G401 (cell line): ENCODE data around the gene RNF182. TPM values are rescaled to one million over a fixed set of nuclear protein-coding genes. Genes with fewer than 3 reads are reported as not detected.

Experiments
- DNase-seq: peaks from one replicate; pipeline ENCODE4 v3.0.0-alpha.2; 2015; ENCODE audit warnings: low spot score
- in situ Hi-C: cut with HindIII; loops from 2 replicates; pipeline ENCODE4 v1.10.0; 2016; ENCODE audit warnings: low sequenced_read_pairs, mixed read lengths
- total RNA-seq: library from RNA; depleted of rRNA; stranded (reverse); fragments of >200 nt; shearing (Covaris generic); gene quantifications from 2 replicates; pipeline ENCODE4 v1.2.3, GENCODE V29; 2014

Gene RNF182
- total RNA-seq, 1 experiment from 2014 or later, result 1.9 TPM

DNA sequence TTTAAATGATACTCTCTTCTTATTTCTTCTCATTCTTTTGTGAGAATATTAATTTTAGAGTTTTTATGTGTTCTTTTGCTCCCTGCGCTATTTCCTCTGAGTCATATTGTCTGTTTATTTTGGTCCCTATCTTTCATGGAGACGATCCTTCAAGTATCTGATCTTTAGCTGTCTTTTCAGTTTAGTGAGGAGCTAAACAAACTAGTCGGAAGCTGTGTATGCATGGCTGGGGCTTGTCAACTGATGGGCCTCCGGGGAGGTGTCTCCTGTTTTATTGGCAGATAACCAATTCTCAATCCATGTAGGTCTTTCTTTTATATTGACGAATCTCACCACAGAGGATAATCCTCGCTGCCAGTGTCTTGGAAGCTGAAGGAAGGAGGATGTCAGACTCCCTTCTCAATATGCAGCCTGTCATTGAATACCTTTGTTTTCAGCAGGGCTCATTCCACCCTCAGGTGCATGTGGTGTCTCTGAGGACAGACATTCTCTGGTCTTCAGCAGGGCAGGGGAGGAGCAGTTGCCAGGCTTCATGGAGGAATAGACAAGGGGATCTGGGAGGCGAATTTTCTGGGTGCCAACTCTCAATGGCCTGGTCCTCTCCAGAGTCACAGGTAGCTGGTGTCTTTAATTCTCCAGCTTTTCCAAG lies 64.9 kb downstream of the RNF182 start:
- in situ Hi-C loops, result no loop called here
- DNase-seq, result no peak

DNA sequence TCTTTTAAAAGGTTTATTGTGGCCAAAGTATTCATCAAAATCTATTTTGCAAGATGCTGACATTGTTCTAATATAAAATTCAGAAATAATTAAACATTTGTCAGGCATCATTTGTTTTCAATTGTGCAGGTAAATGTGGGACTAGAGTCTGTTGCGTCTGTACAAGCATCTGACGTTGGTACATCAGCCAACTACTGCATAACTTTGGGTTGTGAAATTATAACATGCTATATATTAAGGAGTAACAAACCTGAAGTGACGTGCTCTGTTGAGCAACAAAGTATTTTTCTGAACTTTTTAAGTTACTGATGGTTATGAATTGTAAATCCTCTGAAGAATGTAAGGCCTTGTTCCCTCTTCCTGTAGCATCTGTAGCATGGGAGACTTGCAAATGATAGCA lies 66.0 kb downstream of the RNF182 start:
- DNase-seq, result no peak
- in situ Hi-C loops, result no loop called here

DNA sequence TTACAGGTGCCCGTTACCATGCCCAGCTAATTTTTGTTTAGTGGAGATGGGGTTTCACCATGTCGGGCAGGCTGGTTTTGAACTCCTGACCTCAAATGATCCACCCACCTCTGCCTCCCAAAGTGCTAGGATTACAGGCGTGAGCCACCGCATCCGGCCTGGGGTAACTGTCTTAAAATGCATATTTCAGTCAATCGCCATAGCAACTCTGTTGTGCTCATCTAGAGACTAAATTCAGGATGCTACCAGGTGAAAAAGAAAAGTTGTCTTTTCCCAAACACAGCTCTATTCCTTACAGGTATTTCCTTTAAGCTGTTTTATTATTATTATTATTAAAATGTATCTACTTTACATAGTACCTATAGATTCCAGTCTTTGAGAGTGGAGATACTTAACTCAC lies 66.6 kb downstream of the RNF182 start:
- in situ Hi-C loops, result no loop called here
- DNase-seq, result no peak

DNA sequence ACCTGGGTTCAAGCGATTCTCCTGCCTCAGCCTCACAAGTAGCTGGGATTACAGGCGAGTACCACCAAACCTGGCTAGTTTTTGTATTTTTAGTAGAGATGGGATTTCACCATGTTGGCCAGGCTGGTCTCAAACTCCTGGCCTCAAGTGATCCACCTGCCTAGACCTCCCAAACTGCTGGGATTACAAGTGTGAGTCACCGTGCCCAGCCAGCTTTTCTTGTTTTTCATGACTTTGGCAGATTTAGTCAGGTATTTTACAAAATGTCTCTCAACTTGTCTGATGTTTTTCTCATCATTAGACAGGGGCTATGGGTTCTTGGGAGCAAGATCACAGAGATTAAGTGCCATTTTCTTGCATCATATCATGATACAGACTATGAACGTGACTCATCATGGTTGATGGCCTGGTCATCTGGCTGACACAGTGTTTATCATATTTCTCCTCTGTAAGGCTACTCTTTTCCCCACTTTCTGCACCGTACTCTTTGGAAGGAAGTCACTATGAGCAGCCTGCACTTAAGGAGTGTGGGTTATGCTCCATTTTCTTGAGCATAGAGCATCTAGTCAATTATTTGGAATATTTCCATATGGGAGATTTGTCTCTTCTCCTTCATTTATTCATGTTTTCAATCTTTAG lies 67.8 kb downstream of the RNF182 start:
- in situ Hi-C loops, result no loop called here
- no peak for DNase-seq

DNA sequence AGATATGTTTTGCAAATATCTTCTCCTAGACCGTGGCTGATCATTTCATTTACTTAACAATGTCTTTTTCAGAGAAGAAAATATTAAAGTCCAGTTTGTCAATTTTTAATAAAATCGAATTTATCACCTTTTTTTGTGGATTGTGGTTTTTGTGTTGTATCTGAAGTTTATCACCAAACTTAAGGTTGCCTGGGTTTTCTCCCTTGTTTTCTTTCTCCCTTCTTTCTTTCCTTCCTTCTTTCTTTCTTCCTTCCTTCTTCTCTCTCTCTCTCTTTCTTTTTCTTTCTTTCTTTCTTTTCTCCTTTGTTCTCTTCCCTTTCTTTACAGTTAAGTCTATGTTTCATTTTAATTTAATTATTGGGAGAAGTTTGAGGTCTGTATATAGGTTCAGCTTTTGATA lies 68.7 kb downstream of the RNF182 start:
- in situ Hi-C loops, result no loop called here

DNA sequence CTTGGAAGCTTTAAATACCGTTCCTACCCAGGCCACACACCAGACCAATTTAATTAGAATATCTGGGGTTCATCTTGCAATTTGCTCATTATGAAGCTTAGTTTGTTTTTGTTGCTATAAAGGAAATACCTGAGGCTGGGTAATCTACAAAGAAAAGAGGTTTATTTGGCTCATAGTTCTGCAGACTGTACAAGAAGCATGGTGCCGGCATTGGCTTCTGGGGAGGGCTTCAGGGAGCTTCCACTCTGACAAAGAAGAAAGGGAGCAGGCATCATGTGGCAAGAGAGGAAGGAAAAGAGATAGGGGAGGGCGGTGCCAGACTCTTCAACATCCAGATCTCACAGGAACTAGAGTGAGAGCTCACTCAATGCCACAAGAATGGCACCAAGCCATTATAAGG lies 73.6 kb downstream of the RNF182 start:
- in situ Hi-C loops, result no loop called here
- DNase-seq, result no peak

More for the DNA sequence above, 68.7 kb downstream of the RNF182 start:
- no peak for DNase-seq

DNA sequence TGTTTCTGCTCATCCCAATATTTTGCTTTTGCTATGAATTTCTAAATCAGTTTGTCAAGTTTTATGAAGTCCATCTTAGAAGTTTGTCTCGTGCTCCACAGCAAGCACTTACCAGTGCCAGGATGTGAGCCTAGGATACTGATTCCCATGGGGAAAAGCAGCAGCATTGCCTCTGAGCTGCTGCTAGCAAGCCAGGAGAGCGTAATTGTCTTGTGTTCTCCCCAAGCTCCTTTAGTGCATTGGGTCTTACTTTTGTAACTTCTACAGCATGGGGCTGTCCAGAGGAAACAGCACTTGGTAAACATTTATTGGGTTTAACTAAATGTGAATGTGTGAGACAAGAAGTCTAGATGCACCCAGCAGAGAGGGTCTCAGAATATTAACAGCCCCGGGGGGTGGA lies 76.1 kb downstream of the RNF182 start:
- DNase-seq, result no peak
- in situ Hi-C loops, result no loop called here

DNA sequence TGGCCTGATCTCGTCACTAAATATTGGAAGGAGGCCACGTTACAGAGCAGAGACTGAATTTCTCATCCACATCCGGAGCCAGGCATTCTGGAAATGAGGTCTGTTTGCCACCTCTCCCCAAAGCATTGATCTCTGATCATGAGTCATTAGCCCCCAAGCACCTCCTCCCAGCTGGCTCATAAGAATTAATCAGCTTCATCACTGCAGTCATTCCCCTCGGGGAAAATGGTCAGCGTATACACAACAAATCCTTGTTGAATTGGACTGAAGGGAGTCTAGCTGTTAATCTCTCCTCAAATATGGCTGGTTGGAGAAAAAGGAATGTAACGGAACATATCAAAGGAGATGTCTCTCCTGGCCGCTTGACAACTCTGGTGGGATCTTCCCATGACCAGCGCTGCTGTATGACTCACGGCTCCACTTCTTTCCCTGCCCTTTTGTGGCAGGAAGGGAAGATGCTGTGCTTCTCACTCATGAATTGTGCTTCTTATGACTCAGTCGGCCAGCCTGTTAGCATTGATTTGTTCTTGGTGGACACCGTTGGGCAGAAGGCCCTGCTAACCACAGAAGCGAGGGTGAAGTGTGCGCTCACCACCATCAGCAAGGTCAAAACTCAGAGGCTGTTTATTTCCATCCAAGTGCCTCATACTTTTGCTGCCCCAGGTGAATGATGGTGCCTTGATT lies 76.7 kb downstream of the RNF182 start:
- in situ Hi-C loops, result no loop called here
- no peak for DNase-seq

DNA sequence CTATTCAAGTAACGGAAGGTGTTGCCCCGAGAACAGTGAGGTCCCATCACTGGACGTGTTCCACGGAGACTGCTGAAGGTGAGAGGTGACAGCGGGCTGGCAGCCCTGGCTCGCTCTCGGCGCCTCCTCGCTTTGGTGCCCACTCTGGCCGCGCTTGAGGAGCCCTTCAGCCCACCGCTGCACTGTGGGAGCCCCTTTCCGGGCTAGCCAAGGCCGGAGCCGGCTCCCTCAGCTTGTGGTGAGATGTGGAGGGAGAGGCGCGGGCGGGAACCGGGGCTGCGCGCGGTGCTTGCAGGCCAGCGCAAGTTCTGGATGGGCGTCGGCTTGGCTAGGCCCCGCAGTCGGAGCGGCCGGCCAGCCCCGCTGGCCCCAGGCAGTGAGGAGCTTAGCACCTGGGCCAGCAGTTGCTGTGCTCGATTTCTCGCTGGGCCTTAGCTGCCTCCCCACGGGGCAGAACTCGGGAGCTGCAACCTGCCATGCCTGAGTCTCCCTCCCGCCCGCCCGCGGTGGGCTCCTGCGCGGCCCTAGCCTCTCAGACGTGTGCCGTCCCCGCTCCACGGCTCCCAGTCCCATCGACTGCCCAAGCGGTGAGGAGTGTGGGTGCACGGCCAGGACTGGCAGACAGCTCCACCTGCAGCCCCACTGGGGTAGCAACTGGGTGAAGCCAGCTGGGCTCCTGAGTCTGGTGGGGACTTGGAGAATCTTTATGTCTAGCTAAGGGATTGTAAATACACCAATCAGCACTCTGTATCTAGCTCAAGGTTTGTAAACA lies 77.6 kb downstream of the RNF182 start:
- DNase-seq, result no peak

DNA sequence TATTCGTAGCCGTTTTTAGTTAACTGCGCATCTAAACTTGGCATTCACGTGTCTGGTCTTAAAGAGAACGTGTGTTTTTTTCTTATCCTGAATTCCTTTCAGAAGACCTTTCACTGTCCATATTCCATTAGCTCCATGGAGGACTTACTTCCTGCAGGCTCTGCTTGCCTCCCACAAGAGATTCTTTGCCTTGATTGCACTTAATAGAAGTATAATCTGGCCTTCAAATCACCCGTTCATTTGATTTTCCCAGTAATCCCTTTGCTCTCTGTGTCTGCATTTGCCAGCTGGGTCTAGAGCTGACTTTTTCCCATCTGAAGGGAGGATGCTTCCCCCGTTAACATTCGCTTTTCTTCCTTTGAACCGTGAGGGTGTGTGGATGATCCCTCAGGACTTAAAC lies 79.5 kb downstream of the RNF182 start:
- in situ Hi-C loops, result no loop called here
- no peak for DNase-seq

More for the DNA sequence above, 77.6 kb downstream of the RNF182 start:
- in situ Hi-C loops, result no loop called here

DNA sequence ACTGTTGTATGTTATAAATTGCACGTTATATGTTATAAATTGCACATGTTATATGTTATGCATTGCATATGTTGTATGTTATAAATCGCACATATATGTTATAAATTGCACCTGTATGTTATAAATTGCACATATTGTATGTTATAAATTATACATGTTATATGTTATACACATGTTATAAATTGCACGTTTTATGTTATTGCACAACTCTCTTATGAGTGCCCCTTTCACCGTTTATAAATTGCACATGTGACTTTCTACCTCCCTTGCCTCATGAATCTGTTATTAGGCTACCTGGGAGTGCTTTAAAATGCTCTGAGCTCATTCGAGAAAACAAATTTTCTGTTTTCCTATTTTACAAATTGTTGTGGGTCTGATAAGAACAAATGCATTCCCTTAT lies 84.1 kb downstream of the RNF182 start:
- in situ Hi-C loops, result no loop called here

DNA sequence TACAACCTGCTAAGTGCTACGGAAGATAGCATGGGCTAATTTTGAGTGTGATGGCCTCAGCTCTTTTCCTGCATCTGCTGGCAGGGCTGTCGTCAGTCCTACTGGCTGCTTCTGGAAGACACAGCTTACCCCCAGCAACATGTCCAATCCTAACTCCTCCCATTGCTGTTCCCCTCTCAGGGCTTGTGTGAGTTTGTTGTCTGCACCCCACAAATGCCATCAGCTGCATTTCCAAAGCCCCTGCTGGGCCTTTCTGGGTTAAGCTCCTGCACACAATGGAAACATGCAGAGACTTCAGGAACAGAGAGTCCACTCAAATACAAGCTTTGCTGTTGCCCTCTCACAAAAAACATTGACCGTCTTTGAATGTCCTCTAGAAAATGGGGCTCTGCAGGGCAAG lies 84.7 kb downstream of the RNF182 start:
- in situ Hi-C loops, result no loop called here
- DNase-seq, result peak; percentile 31

More for the DNA sequence above, 84.1 kb downstream of the RNF182 start:
- DNase-seq, result no peak

DNA sequence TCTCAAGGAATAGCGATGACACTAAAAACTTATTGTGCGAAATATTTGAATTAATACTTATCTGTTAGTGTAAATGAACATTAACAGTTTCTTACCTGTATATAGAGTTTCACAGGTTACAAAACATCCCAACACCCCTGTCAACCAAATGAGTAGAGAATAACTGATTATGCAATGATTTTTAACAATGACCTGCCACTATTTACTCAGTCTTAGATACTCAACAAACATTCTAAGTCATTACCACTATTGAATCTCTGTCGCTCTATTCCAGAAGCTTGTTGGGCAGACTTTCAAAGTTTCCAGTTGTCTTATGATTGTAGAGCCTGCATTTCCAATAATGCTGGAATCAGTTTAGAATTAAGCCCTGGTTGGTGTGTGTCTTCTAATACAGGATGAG lies 85.5 kb downstream of the RNF182 start:
- in situ Hi-C loops, result no loop called here
- DNase-seq, result no peak

DNA sequence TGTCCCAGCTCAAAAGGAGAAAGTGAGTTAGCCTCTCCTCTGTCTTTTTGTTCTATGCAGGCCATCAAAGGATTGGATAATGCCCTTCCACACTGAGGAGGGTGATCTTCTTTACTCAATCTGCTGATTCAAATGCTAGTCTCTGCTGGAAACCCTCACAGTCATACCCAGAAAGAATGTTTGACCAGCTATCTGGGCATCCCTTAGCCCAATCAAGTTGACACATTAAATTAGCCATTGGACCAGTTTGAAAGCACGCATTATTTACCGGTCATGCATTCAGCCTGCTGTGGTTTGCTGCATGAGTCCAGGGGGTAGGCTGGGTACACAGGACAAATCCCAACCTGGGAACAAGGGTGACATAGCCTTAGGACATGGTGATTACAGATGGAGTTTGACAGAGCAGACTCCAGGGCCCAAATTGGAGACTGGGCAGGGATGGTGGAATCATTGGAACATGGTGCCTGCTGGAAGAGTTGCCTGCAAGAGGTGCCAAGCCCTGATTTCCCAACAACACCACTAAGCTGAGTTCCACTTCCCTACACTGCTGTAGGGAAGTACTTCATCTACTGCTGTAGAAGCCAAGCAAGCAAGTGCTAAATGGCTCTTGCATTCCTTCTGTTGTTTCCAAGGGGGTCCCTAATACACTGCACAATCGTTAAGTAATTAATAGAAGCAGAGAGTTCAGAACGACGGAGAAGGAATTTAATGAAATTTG lies 87.7 kb downstream of the RNF182 start:
- in situ Hi-C loops, result no loop called here
- DNase-seq, result no peak

DNA sequence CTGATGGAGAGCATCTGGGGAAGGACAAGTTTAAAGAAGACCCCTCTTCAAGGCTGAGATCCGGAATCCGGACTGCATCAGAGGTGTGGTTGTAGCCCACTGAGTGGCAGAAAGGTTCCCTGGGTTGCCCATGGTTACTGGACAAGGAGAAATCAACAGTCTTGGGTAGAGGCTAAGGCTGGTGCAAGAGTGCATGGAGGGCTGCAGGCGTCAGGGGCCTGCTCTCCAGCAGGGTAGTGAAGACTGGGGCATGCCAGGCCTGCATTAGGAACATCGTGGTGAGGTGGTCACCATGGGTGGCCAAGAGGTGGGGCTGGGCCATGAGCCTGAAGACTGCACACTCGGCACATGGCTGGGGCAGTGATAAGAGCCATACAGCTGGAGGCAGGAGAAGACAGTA lies 91.2 kb downstream of the RNF182 start:
- in situ Hi-C loops, result no loop called here
- DNase-seq, result no peak

DNA sequence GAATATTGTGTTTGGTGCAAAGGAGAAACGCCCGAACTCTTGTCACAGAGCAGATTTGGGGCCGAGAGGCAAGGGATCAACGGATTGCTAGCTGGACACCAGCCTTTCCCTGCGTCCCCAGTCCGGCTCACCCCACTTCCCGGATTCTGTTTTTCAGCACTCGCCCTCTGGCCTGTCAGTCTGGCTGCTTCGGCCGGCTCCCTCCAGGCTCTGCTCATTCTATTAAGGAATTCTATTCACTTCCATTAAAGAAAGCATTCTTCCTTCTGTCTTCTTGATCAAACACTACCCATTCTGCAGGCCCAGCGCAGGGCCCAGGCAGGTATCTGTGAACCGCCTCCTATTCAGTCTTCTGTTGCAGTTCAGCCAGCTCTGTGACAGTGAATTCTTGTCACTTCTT lies 91.7 kb downstream of the RNF182 start:
- in situ Hi-C loops, result no loop called here

DNA sequence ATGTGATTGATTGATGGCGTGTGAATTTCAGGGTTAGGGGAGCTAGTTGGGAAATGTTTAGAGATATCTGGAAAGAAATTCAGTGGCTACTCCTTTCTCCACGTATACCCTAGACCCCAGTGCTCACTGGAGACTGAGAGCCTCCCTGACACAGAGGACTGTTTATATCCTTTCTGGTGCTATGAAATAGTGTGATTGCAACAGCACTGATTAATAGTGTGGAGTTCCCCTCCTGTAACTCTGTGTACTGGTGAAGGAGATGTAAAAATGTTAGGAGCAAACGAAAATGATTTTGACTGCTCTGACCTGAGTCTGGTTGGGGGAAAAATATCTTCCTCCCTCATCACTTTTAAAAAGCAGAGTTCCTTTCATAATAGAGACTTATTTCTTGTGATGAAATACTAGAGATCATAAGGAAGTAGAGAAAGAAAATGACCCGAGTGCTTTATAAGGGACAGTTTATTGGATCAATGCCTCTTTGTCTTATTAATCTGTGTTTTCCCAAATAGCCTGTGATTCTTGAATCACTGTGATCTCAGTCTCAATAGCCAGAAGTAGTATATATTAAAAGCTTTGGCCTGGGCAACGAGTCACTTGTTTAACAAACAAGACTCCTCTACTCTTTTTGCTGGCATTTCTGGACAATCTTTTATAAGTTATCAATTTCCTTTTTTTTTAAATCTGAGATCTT lies 92.3 kb downstream of the RNF182 start:
- no peak for DNase-seq
- in situ Hi-C loops, result no loop called here

More for the DNA sequence above, 91.7 kb downstream of the RNF182 start:
- no peak for DNase-seq

DNA sequence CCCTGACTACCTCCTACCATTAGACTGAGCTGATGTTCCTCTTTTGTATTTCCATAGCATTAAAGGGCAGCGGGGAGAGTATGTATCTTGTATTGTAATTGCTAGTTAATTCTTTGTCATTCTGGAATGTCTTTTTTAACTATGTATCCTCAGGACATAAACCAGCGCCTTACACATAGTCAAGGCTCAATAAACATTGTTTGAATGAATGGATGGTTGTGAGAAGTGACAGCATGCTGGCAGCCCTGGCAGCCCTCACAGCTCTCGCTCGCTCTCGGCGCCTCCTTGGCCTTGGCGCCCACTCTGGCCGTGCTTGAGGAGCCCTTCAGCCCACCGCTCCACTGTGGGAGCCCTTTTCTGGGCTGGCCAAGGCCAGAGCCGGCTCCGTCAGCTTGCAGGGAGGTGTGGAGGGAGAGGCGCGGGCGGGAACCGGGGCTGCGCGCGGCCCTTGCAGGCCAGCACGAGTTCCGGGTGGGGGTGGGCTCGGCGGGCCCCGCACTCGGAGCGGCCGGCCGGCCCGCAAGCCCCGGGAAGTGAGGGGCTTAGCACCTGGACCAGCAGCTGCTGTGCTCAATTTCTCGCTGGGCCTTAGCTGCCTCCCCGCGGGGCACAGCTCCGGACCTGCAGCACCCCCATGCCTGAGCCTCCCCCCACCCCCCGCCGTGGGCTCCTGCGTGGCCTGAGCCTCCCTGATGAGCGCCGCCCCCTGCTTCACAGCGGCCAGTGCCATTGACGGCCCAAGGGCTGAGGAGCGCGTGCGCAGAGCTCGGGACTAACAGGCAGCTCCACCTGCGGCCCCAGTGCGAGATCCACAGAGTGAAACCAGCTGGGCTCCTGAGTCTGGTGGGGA lies 93.1 kb downstream of the RNF182 start:
- DNase-seq, result no peak
- in situ Hi-C loops, result no loop called here
